Stomach (tissue), 9 donors: Measurements from ENCODE around the gene FCHSD2. TPM values are rescaled to one million over a fixed set of nuclear protein-coding genes. Genes with fewer than 3 reads are reported as not detected.
A peak's percentile ranks its signal among the peaks of the same experiment; 100 is the strongest.

Source experiments
- DNase-seq, 2 donors: peaks; one replicate each; pipeline versions ENCODE4 v3.0.0 to v3.0.0-alpha.2; 2013 to 2019
- H3K27ac ChIP-seq, 5 donors: fragments of 200-600 bp in 4 of 5; sonication (generic) in 4 of 5; one replicate each; pipeline ENCODE4 v1.5.1; 2013 to 2019; ENCODE audit warnings: mild to moderate bottlenecking in 1 of 5, moderate library complexity in 1 of 5
- H3K27me3 ChIP-seq, 3 donors: fragments of 200-600 bp; sonication (generic); one replicate each; pipeline ENCODE4 v1.5.1; 2017 to 2019; ENCODE audit warnings: mixed run types in 1 of 3
- H3K36me3 ChIP-seq, 4 donors: fragments of 200-600 bp; sonication (generic); 1 replicate in 3 of 4; 2 replicates in 1 of 4; pipeline ENCODE4 v1.5.1; 2016 to 2019
- H3K4me1 ChIP-seq, 4 donors: fragments of 200-600 bp; sonication (generic); one replicate each; pipeline ENCODE4 v1.5.1; 2016 to 2019
- H3K4me3 ChIP-seq, 4 donors: fragments of 200-600 bp; sonication (generic) in 3 of 4; one replicate each; pipeline ENCODE4 v1.5.1; 2016 to 2019; ENCODE audit warnings: mild to moderate bottlenecking in 1 of 4
- H3K9me3 ChIP-seq, 4 donors: fragments of 200-600 bp; sonication (generic); one replicate each; pipeline ENCODE4 v1.5.1; 2016 to 2019
- EP300 ChIP-seq: sonication (generic); formaldehyde crosslinking; IDR thresholded peaks from one replicate; pipeline ENCODE4 v1.6.1; 2017; ENCODE audit warnings: antibody characterized with exemption
- POLR2A ChIP-seq, 4 donors: fragments of 450-650 bp; IDR thresholded peaks; one replicate each; pipeline ENCODE4 v1.6.1; 2016; ENCODE audit warnings: antibody characterized with exemption in 4 of 4, control low read depth in 2 of 4, mild to moderate bottlenecking in 1 of 4, moderate library complexity in 1 of 4
- POLR2AphosphoS5 ChIP-seq, 3 donors: sonication (generic); formaldehyde crosslinking; IDR thresholded peaks; one replicate each; pipeline ENCODE4 v1.6.1; 2016; ENCODE audit warnings: antibody characterized with exemption in 3 of 3
- WGBS, 5 donors: extraction: QIAGEN DNeasy Blood & Tissue Kit in 3 of 5; methylation state at CpG; one replicate each; pipeline versions ENCODE4 v1.1.5 to v1.1.7; 2013 to 2018; 5-methylcytosine and 5-hydroxymethylcytosine counted together
- intact Hi-C: fragments of 100-400 bp; cut with DNase I; formaldehyde crosslinking; loops from one replicate; pipeline ENCODE4 v1.15.1; 2023; ENCODE audit warnings: low total_unique reads
- polyA plus RNA-seq, 3 donors: library from polyadenylated mRNA; stranded (reverse); fragments of 200-250 nt; gene quantifications; one replicate each; pipeline ENCODE4 v1.2.3, GENCODE V29; 2013
- total RNA-seq, 5 donors: library from RNA; depleted of rRNA; stranded (reverse); fragments of >200 nt; gene quantifications; one replicate each; pipeline versions ENCODE4 v1.1.0 to v1.2.3, GENCODE V29; 2014 to 2016
- TF ChIP-seq, protein P1 (sequence below), 7 experiments: fragments of 450-650 bp in 4 of 7; fragments of 200-600 bp in 3 of 7; sonication (generic) in 3 of 7; IDR thresholded peaks; one replicate each; pipeline ENCODE4 v1.5.1; 2016 to 2019; ENCODE audit warnings: antibody characterized with exemption in 7 of 7, control low read depth in 2 of 7, mild to moderate bottlenecking in 1 of 7
- donor health status: healthy with polysubstance abuse.
- donor health status: Bipolar disorder and iron deficiency.
- donor health status: healthy.

Gene FCHSD2
- total and polyA plus RNA-seq, 8 donors: 5.7 to 64.3 (median 15.9) TPM

DNA sequence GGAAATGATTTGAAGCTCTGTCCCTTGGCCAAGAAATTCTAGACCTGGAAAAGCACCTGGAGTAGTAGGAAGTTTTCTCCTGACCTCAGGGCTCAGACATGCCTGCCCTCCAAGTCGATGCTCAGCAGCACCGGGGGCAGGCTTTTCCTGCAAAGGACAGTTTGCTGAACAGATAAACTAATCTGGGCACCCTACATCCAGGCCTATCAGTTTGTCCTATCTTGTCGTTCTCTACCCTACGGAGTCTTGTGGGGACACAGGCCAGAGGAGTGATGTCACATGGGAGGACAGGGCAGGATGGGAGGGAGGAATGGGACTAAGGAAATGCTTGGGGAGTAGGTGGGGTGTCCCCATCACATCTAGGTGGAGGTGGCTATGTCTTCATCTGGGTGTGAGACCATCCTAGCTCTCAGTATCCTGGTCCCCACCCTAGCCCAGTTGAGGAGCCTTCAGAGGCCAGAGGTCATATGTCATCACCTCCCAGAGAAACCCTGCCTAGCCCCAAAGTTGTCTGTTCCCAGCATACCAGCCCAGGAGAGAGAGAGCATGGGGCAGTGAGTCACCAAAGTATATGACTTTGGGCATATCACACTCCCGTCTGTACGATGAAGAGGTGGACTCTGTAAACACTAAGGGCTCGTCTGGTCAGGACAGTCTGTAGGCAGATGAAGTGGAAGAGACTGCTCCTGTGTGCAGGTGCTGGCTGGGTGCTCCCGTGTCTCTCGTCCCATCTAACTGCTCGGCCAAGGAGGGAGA is 18.1 kb upstream of the FCHSD2 start:
- 79 to 91% (median 88%) methylated on average over 10 of the region's 10 CpGs for WGBS, 5 donors
- TF ChIP-seq EP300 (no peak), POLR2AphosphoS5 (IDR thresholded peaks at IDR 0.05) (no peak), POLR2A (IDR thresholded peaks at IDR 0.05) (no peak)
- TF ChIP-seq, protein P1, sequence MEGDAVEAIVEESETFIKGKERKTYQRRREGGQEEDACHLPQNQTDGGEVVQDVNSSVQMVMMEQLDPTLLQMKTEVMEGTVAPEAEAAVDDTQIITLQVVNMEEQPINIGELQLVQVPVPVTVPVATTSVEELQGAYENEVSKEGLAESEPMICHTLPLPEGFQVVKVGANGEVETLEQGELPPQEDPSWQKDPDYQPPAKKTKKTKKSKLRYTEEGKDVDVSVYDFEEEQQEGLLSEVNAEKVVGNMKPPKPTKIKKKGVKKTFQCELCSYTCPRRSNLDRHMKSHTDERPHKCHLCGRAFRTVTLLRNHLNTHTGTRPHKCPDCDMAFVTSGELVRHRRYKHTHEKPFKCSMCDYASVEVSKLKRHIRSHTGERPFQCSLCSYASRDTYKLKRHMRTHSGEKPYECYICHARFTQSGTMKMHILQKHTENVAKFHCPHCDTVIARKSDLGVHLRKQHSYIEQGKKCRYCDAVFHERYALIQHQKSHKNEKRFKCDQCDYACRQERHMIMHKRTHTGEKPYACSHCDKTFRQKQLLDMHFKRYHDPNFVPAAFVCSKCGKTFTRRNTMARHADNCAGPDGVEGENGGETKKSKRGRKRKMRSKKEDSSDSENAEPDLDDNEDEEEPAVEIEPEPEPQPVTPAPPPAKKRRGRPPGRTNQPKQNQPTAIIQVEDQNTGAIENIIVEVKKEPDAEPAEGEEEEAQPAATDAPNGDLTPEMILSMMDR (IDR thresholded peaks at IDR 0.05): no peak
- H3K27ac ChIP-seq: no peak overlapping the region
- no peaks in the 10 kb centered on the region for H3K9me3 ChIP-seq
- H3K27me3 ChIP-seq: no peaks in the 10 kb centered on the region
- H3K4me3 ChIP-seq: no peak overlapping the region
- intact Hi-C loops: no loop called here
- DNase-seq: no peak
- no peaks in the 10 kb centered on the region for H3K36me3 ChIP-seq
- H3K4me1 ChIP-seq: peaks cover 0 to 24% (median 15%) of the 10 kb centered on the region in 4 donors

DNA sequence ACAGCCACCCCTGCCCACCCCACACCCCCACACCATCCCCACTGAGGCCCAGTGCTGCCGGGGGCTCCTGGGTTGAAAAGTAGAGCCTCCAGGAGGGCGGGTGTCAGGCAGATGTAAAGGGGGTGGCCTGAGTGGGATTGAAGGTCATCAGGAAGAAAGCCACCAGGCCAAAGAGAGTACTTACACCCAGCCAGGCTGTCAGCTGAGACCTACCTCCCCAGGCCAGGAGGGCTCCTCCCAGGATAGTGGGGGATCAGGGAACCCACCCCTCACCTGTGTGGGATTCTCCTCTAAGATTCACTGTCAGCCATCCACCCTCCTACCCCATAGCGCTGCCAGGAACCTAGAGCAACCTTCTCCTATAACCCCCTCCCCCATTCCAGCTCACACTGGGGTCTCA is 17.2 kb upstream of the FCHSD2 start:
- TF ChIP-seq, protein P1 (IDR thresholded peaks at IDR 0.05): no peak
- TF ChIP-seq EP300 (no peak), POLR2A (IDR thresholded peaks at IDR 0.05) (no peak), POLR2AphosphoS5 (IDR thresholded peaks at IDR 0.05) (no peak)
- 92 to 100% (median 98%) methylated on average over 2 to 3 of the region's 3 CpGs for WGBS, 5 donors
- no peak overlapping the region for H3K4me3 ChIP-seq
- DNase-seq: no peak
- intact Hi-C loops: no loop called here
- no peaks in the 10 kb centered on the region for H3K27me3 ChIP-seq
- H3K27ac ChIP-seq: peak overlapping the region in 2 of 5 donors; percentile 37 to 63
- no peaks in the 10 kb centered on the region for H3K9me3 ChIP-seq
- H3K36me3 ChIP-seq: no peaks in the 10 kb centered on the region
- H3K4me1 ChIP-seq: peaks cover 0 to 33% (median 15%) of the 10 kb centered on the region in 4 donors

DNA sequence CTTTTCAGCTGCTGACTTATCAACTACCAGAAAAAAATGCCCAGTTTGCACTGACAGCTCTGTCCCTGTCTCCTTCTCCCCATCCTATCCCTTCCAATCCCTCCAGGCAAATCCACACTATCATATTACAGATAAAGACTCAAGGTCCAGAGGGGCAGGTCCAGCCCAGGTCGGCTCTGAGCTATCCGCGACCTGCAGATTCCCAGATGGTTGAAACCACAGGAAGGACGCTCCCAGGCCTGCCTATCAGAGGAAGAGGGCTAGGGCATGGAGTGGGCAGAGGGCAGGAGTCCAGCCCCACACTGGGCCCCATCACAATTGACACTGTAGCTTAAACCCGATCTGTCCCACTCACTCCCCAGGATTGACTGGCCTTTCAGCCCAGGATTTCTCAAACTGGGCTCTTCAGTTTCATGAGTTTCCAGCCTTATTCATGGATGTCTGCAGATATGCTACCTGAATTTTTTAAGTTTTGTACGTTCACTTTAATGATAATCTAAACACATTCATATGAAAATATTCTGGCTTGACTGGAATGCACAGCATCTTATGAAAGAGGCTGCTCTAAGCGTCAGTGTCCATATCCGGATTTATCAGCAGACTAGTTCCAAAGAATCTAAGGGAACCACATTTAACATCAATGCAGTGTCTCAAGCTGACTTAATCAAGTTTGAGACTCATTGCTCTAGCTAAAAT is 16.4 kb upstream of the FCHSD2 start:
- H3K4me1 ChIP-seq: peaks cover 0 to 38% (median 18%) of the 10 kb centered on the region in 4 donors
- peak overlapping the region in 3 of 5 donors; percentile 42 to 63 (median 59) for H3K27ac ChIP-seq
- no peak overlapping the region for H3K4me3 ChIP-seq
- H3K27me3 ChIP-seq: no peaks in the 10 kb centered on the region
- no peak for TF ChIP-seq EP300
- TF ChIP-seq, protein P1 (IDR thresholded peaks at IDR 0.05): no peak
- no peak for TF ChIP-seq POLR2A (IDR thresholded peaks at IDR 0.05)
- no peak for TF ChIP-seq POLR2AphosphoS5 (IDR thresholded peaks at IDR 0.05)
- no peaks in the 10 kb centered on the region for H3K9me3 ChIP-seq
- DNase-seq: no peak
- intact Hi-C loops: no loop called here
- 65 to 77% (median 73%) methylated on average over 8 of the region's 8 CpGs for WGBS, 5 donors
- H3K36me3 ChIP-seq: no peaks in the 10 kb centered on the region

DNA sequence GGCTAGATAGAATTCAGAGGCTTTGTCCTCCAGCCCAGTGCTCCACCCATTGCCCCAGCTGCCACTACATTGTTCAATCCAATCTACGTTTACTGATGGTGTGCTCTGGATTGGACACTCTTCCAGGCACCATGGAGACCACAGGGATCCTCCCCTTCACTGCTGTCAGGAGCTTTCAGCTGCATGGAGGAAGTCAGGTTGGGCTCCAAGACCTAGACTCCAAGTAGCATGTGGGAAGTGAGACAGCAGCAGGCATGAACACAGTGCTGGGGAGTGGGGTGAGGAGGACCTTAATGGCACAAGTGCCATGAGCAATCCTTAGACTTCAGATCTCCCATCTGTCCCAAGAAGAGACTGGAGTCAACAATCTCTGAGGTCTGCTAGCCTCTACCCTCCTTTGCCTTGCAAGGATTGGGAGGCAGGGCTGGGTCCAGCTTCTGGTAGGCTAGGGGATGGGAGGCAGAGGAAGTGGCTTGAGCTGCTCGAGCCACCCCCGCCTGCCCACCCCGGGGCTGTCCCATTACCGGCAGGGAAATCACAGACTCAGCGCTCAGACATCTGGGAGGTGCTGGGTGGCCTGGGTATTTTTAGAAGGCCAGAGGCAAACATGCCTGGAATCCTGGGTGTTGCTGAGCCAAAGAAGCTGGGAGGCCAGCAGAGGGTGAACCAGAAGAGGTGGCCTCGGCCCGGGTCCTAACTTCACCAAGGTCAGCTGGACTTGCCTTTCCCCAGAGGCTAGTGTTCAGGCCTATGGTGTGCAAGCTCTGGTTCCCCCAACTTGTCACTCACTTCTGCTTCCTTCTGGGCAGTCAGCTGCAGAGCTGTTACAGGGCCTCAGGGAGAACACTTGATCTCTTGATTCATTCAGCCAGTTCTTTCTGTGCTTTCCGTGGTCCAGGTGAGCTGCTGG is 15.2 kb upstream of the FCHSD2 start:
- Histone ChIP-seq H3K27me3 (no peaks in the 10 kb centered on the region), H3K27ac (peak overlapping the region in 4 of 5 donors; percentile 20 to 63 (median 50))
- intact Hi-C loops: no loop called here

More for the DNA sequence above, 15.2 kb upstream of the FCHSD2 start:
- Histone ChIP-seq H3K4me3 (no peak overlapping the region), H3K36me3 (no peaks in the 10 kb centered on the region), H3K4me1 (peaks cover 0 to 46% (median 19%) of the 10 kb centered on the region in 4 donors), H3K9me3 (no peaks in the 10 kb centered on the region)
- DNase-seq: peak in 1 of 2 donors; percentile 56
- WGBS, 5 donors: 53 to 63% (median 58%) methylated on average over 9 of the region's 9 CpGs
- TF ChIP-seq POLR2A (IDR thresholded peaks at IDR 0.05) (no peak), POLR2AphosphoS5 (IDR thresholded peaks at IDR 0.05) (no peak), EP300 (no peak)
- TF ChIP-seq, protein P1 (IDR thresholded peaks at IDR 0.05): no peak
